Measurements from ENCODE around the gene ATP9B.

Gene ATP9B

GRCh38 chr18:79246309-79247108 is 177.3 kb downstream of the ATP9B start:
- DNase-seq (ENCODE audit: low spot score): peak; percentile 75
- TF ChIP-seq, protein P1, sequence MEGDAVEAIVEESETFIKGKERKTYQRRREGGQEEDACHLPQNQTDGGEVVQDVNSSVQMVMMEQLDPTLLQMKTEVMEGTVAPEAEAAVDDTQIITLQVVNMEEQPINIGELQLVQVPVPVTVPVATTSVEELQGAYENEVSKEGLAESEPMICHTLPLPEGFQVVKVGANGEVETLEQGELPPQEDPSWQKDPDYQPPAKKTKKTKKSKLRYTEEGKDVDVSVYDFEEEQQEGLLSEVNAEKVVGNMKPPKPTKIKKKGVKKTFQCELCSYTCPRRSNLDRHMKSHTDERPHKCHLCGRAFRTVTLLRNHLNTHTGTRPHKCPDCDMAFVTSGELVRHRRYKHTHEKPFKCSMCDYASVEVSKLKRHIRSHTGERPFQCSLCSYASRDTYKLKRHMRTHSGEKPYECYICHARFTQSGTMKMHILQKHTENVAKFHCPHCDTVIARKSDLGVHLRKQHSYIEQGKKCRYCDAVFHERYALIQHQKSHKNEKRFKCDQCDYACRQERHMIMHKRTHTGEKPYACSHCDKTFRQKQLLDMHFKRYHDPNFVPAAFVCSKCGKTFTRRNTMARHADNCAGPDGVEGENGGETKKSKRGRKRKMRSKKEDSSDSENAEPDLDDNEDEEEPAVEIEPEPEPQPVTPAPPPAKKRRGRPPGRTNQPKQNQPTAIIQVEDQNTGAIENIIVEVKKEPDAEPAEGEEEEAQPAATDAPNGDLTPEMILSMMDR (conservative IDR thresholded peaks at IDR 0.05; ENCODE audit: low read depth): peak; percentile 99
- peak overlapping the region; percentile 99 for H3K27ac ChIP-seq
- ChIA-PET POLR2A (ENCODE audit: low non-redundant PET) (no interaction called here), CTCF (no interaction called here)

DNA sequence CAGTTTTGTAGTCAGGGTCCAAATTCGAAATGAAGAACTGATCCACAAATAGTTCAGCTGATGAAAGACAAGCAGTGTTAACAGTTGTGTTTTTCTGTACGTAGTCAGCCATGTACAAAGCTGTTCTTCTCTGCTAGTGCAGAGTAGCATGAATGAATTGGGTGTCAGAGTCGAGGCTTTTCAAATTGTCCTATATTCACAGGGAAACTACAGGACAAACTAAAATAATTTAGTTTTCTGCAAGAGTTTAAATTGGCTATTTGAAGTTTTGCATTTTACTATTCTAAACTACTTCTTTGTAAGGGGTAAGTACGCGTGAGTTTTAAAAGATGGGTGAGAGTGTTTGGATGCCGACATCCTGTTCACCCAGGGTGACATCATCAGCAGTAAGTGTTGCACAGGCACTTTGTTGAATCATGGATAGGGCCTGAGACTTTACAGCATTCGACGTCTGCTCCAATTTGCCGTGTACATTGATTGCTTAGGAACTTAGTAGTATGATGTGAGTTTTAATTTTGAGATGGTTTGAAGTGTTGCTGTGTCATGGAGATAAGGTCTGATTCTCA is 179.4 kb downstream of the ATP9B start:
- CTCF ChIA-PET: interaction anchor here (0.6 kb wide), 1 partner anchor 87 kb away, joined by 3 read pairs; no protein-coding TSS in a partner anchor
- POLR2A ChIA-PET (ENCODE audit: low non-redundant PET): no interaction called here
- H3K27ac ChIP-seq: no peak overlapping the region
- TF ChIP-seq, protein P1 (conservative IDR thresholded peaks at IDR 0.05; ENCODE audit: low read depth): no peak
- no peak for DNase-seq (ENCODE audit: low spot score)

- TF ChIP-seq, protein P1 (conservative IDR thresholded peaks at IDR 0.05; ENCODE audit: low read depth): no peak
- no peak overlapping the region for H3K27ac ChIP-seq
- ChIA-PET CTCF (interaction anchor here (0.6 kb wide), 1 partner anchor 1350 kb away, joined by 3 read pairs; no protein-coding TSS in a partner anchor), POLR2A (ENCODE audit: low non-redundant PET) (no interaction called here)
- DNase-seq (ENCODE audit: low spot score): no peak
These were observed 181.2 kb downstream of the ATP9B start for GRCh38 chr18:79250301-79250981.

- DNase-seq (ENCODE audit: low spot score): no peak
- ChIA-PET CTCF (interaction anchor here (0.6 kb wide), 1 partner anchor 1351 kb away, joined by 3 read pairs; no protein-coding TSS in a partner anchor), POLR2A (ENCODE audit: low non-redundant PET) (no interaction called here)
- TF ChIP-seq, protein P1 (conservative IDR thresholded peaks at IDR 0.05; ENCODE audit: low read depth): no peak
- H3K27ac ChIP-seq: no peak overlapping the region
These were observed 181.8 kb downstream of the ATP9B start for GRCh38 chr18:79251021-79251420.

DNA sequence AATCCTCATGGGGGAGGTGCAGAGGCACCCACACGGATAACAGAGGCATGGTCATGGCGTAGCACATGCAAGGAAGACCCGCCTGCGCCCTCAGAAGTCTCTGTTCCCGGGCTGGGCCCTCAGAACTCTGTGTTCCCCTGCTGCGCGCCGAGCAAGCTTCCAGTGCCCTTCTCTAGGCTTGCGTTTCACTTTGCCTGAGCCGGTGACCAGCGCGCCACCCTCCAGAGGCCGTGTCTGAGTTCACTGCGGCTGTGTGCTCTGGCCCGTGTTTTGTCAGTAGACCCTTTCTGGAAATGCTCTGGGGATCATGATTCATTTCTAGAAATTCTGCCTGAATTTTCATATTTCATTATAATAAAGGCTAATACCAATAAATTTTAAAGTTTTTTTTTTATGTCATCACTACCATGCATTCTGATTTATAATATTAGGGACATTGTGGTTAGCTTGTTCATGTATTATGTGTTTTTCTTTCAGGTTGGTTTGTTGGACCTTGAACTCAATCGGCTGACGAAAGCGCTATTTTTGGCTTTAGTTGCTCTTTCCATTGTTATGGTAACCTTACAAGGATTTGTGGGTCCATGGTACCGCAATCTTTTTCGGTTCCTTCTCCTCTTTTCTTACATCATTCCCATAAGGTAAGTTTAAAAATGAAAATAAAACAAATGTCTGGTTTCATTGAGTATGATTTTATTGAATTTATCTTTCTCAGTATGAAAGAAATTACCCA is 183.9 kb downstream of the ATP9B start:
- DNase-seq (ENCODE audit: low spot score): no peak
- ChIA-PET CTCF (no interaction called here), POLR2A (ENCODE audit: low non-redundant PET) (no interaction called here)
- TF ChIP-seq, protein P1 (conservative IDR thresholded peaks at IDR 0.05; ENCODE audit: low read depth): no peak
- H3K27ac ChIP-seq: no peak overlapping the region

GRCh38 chr18:79257480-79257879 is 188.3 kb downstream of the ATP9B start:
- no peak for DNase-seq (ENCODE audit: low spot score)
- CTCF ChIA-PET: interaction anchor here (0.7 kb wide), 1 partner anchor 55 kb away, joined by 3 read pairs; no protein-coding TSS in a partner anchor
- TF ChIP-seq, protein P1 (conservative IDR thresholded peaks at IDR 0.05; ENCODE audit: low read depth): no peak
- POLR2A ChIA-PET (ENCODE audit: low non-redundant PET): no interaction called here
- no peak overlapping the region for H3K27ac ChIP-seq

Data from RWPE1 (cell line).